Stimulated activated CD8-positive, alpha-beta memory T cell treated with anti-CD3 and anti-CD28 coated beads, Interleukin-12 subunit alpha, Interleukin-12 subunit beta, amount 100 ng/mL, for 4 hours (primary cell): ENCODE results near the gene IDH1.
"Not testable (repeated sequence)": the region's sequence is repeated elsewhere in the genome, so short reads cannot be mapped to it uniquely, and the experiment has no call there.

Source experiments
- DNase-seq: peaks from one replicate; pipeline ENCODE4 v3.0.0-alpha.2; 2020; ENCODE audit warnings: low read depth

IDH1 gene

GRCh38 chr2:208254871-208255556 lies at the start of gene IDH1:
Gene IDH1 (minus strand): TSS chr2:208255071. CDS start chr2:208251551, 3,520 bp downstream.
- DNase-seq, result peak; percentile 83

GRCh38 chr2:208304157-208304556 lies 49.3 kb upstream of the IDH1 start:
- DNase-seq, result no peak

- no peak for DNase-seq
Observed at GRCh38 chr2:208300847-208301618, 46.2 kb upstream of the IDH1 start.

- no peak for DNase-seq
Observed at GRCh38 chr2:208297961-208298360, 43.1 kb upstream of the IDH1 start.

GRCh38 chr2:208296610-208297009 lies 41.7 kb upstream of the IDH1 start:
- no peak for DNase-seq

GRCh38 chr2:208295834-208296233 lies 41.0 kb upstream of the IDH1 start:
- no peak for DNase-seq

- no peak for DNase-seq
Observed at GRCh38 chr2:208294482-208295024, 39.7 kb upstream of the IDH1 start.

- DNase-seq, result no peak
Observed at GRCh38 chr2:208285853-208286252, 31.0 kb upstream of the IDH1 start.

GRCh38 chr2:208280933-208281332 lies 26.1 kb upstream of the IDH1 start:
- no peak for DNase-seq

GRCh38 chr2:208280234-208280633 lies 25.4 kb upstream of the IDH1 start:
- no peak for DNase-seq

- no peak for DNase-seq
Observed at GRCh38 chr2:208279236-208279635, 24.4 kb upstream of the IDH1 start.

- DNase-seq, result no peak
Observed at GRCh38 chr2:208278549-208278948, 23.7 kb upstream of the IDH1 start.

GRCh38 chr2:208274748-208275147 lies 19.9 kb upstream of the IDH1 start:
- no peak for DNase-seq

GRCh38 chr2:208269091-208269490 lies 14.2 kb upstream of the IDH1 start:
- no peak for DNase-seq

- DNase-seq, result no peak
Observed at GRCh38 chr2:208268156-208268952, 13.5 kb upstream of the IDH1 start.

- not testable (repeated sequence) for DNase-seq
Observed at GRCh38 chr2:208267526-208267925, 12.7 kb upstream of the IDH1 start.

GRCh38 chr2:208266936-208267335 lies 12.1 kb upstream of the IDH1 start:
- no peak for DNase-seq

GRCh38 chr2:208266553-208266893 lies 11.7 kb upstream of the IDH1 start:
- no peak for DNase-seq

- DNase-seq, result peak; percentile 74
Observed at GRCh38 chr2:208265801-208266552, 11.1 kb upstream of the IDH1 start, which contains the start of gene PIKFYVE. Gene PIKFYVE (plus strand): TSS chr2:208266255. CDS start chr2:208271520, 5,265 bp downstream.

- DNase-seq, result no peak
Observed at GRCh38 chr2:208265371-208265800, 10.5 kb upstream of the IDH1 start.
